Measurements from ENCODE around the gene UBE2J2.

The UBE2J2 gene

DNA sequence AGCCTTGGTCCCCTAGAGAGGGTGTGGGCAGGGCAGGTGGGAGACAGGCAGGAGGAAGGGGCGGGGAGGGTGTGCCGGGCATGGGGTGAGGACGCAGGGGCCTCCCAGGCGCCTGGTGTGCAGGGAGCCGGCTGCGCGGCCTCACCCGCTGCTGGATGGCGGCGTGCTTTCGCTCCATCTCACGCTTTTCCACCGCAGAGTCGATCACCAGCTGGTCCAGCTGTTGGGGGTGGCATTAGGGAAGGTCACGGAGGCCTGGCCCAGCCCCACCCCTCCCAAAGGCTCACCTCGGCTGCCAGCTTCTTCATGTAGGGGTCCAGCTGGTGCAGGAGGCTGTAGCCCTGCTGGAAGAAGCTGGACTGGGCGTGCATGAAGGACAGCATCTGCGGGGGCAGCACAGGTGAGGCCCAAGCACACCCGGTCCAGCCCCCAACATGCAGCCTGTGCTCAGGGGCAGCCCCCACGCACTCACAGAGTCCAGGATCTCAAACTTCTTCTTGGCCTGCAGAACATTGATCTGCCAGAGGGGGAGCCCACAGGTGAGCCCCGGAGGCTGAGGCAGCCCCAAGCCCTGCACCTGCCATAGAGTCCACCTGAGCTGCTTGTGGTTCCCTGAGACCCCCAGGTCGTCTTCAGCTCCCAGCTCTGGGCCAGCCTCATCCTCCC, 26.2 kb upstream of the UBE2J2 start:
- TF ChIP-seq, protein P1, sequence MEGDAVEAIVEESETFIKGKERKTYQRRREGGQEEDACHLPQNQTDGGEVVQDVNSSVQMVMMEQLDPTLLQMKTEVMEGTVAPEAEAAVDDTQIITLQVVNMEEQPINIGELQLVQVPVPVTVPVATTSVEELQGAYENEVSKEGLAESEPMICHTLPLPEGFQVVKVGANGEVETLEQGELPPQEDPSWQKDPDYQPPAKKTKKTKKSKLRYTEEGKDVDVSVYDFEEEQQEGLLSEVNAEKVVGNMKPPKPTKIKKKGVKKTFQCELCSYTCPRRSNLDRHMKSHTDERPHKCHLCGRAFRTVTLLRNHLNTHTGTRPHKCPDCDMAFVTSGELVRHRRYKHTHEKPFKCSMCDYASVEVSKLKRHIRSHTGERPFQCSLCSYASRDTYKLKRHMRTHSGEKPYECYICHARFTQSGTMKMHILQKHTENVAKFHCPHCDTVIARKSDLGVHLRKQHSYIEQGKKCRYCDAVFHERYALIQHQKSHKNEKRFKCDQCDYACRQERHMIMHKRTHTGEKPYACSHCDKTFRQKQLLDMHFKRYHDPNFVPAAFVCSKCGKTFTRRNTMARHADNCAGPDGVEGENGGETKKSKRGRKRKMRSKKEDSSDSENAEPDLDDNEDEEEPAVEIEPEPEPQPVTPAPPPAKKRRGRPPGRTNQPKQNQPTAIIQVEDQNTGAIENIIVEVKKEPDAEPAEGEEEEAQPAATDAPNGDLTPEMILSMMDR (IDR thresholded peaks at IDR 0.05; ENCODE audit: low read depth, low read length), result no peak

DNA sequence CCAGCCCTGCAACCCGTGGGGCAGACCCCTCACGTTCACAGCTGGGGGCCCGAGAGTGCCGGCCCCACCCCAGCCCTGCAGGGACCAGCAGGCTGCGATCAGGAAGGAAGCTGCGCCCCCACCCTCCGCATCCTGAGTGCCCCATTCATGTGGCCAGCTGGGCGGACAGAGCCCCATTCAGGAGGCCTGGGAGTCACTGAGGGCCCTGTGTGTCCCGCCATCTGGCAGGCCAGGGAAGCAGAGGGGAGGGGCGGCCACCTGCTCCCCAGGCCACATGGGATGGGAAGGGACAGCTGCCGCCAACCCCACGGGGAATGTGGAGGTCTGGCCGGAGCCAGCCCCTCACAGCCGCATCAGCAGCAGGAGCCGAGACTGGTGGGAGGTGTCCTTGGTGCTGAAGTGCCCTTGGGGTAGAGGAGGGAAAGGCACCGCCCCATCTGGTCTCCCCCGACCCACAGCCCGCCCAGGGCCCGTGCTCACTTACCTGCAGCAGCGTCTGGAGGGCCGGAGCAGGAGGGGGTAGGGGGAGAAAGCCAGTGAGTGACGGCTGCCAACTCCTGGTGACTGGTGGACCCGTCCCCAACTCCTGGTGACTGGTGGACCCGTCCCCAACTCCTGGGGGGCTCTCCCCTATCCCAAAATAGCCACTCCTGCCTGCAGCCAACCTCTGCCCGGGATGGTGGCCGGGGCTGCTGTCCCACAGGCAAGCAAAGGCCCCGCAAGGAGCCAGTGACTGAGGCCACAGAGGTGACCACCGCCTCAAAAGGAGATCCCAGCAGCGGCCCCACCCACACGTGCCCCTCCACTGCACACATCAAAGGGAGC, 25.4 kb upstream of the UBE2J2 start:
- TF ChIP-seq, protein P1 (IDR thresholded peaks at IDR 0.05; ENCODE audit: low read depth, low read length), result no peak
- H3K4me3 ChIP-seq (ENCODE audit: low read depth, low read length), result no peak overlapping the region

More for the DNA sequence above, 26.2 kb upstream of the UBE2J2 start:
- no peak overlapping the region for H3K4me3 ChIP-seq (ENCODE audit: low read depth, low read length)

DNA sequence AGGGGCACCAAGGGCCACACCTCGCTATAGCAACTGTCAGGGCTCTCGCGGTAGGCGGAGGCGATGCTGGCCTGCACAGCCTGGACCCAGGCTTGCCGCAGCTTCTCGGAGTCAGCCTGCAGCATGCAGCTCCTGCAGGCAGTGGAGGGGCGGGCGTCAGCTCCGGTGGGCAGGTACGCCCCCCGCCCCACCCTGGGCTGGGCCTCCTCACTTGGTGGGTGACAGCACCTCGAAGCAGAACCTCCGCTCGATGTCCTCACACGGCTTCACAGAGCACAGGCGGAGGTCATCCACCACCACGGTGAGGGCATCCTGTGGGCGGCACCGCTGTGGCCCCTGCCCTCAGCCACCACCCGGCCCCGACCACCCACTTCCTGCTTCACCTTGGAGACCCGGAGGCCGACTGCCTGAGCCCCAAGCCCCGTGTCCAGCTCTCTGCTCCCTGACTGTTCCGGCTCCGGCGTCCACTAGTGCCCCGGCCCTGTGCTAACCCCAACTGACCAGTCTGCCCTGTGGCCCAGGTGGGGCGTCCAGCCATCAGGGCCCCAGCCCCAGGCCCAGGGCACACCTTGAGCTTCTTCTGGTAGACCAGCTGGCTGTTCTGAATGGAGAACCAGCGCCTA, 24.3 kb upstream of the UBE2J2 start:
- TF ChIP-seq, protein P1 (IDR thresholded peaks at IDR 0.05; ENCODE audit: low read depth, low read length), result no peak
- H3K4me3 ChIP-seq (ENCODE audit: low read depth, low read length), result no peak overlapping the region

DNA sequence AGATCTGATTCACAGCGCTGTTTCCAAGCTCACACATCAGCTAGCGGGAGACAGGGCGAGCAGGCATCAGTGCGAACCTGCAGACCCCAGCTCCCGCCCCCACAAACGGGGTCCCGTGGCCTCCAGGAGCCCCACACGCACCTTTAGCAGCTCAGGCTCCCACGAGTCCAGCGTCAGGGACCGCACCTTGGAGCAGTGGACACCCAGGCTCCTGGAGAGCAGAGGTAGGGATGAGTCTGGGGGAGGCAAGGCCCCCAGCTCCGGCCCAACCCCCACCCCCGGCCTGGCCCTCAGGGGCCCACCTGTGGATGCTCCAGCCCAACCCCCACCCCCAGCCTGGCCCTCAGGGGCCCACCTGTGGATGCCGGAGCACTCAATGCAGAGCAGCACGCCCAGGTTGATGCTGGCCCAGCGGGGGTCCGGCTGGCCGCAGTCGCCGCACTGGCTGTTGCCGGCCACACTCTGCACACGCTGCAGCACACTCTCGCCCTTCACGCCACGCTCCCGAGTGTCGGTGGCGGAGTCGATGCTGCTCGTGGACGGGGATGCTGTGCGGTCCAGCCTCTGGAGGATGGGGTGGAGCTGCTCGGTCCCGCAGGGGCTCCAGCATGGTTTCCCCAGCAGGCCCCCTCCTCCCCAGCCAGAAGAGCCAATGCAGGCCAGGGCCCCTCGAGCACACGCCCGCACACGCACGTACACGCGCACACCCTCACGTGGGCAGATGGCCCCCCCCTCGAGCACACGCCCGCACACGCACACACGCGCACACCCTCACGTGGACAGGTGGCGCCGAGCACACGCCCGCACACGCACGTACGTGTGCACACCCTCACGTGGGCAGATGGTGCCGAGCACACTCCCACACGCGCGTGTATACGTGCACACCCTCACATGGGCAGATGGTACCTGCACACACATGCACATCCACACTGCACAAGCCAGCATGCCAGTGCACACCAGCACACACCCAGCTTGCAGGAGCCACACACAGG, 22.7 kb upstream of the UBE2J2 start:
- TF ChIP-seq, protein P1 (IDR thresholded peaks at IDR 0.05; ENCODE audit: low read depth, low read length), result no peak

DNA sequence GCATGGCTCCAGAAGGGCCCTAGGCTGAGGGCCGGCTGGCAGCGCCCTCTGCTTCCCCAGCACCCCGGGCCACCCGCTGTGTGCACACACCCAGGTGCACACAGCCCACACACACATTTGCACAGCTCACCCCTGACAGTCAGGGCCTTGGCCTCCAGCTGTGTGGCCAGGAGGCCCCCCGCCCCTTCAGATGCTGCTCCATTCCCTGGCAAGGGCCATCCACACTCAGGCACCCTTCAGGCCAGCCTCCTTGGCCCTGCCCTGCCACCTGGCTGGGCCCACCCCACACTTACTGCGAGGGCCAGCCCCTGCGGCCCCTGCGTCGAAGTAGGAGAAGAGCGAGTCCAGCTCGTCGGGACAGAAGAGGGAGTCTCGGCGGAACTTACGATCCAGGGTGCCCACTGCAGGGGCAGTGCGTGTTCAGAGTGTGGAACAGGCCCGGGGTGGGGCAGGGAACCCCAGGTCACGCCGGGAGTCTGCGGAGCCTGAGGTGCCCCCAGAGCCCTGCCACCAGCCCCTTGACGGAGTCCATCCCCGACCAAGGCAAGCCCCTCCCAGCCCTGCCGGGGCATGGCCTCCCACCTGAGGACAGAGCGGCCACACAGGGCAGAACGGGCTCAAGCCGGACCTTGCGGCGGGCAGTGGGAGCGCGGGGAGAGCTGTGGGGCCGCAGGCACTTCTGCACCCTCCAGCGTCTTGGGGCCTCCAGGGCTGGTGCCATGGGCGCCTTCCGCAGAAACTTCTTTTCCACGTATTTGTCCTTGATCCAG, 21.7 kb upstream of the UBE2J2 start:
- TF ChIP-seq, protein P1 (IDR thresholded peaks at IDR 0.05; ENCODE audit: low read depth, low read length), result no peak
- no peak overlapping the region for H3K4me3 ChIP-seq (ENCODE audit: low read depth, low read length)

More for the DNA sequence above, 22.7 kb upstream of the UBE2J2 start:
- H3K4me3 ChIP-seq (ENCODE audit: low read depth, low read length), result no peak overlapping the region

DNA sequence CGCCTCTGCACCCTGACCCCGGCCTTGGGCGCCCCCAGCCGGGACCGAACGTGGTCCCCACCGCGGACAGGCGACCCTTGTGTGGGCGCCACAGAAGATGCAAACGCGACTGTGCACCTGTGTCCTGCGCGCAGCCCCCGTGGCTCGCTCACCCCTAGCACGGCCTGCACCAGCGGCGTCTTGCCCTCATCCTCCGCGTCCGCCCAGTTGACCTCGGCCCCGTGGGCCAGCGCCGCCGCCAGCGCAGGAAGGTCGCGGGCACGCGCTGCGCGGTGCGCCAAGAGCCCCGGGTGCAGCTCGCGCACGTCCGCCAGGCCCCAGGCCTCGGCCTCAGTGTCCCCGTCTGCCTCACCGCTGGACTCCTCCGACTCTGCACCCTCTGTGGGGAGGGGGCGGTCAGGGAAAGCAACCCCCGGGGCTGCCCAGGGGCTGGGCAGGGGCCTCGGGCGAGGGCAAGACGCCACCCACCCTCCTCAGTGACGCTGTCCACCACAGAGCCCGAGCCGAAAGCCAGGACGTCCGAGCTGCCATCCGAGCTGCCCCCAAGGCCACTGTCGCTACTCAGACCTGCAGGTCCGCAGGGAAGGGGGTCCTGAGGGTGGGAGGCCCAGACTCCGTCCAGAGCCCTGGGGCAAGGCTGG, 20.7 kb upstream of the UBE2J2 start:
- TF ChIP-seq, protein P1 (IDR thresholded peaks at IDR 0.05; ENCODE audit: low read depth, low read length), result no peak

More for the DNA sequence above, 20.7 kb upstream of the UBE2J2 start:
- H3K4me3 ChIP-seq (ENCODE audit: low read depth, low read length), result no peak overlapping the region

All from WI38 (cell line).